Smooth muscle cell of the umbilical artery (primary cell): ENCODE data around the gene YIPF2. TPM values are rescaled to one million over a fixed set of nuclear protein-coding genes. Genes with fewer than 3 reads are reported as not detected.

Source experiments
- total RNA-seq: library from RNA; depleted of rRNA; stranded (reverse); fragments of >200 nt; gene quantifications from 2 replicates; pipeline ENCODE4 v1.2.3, GENCODE V29; 2014

Gene YIPF2
- 119 and 165 TPM in 2 replicates for total RNA-seq

GRCh38 chr19:10928563-10929401, at the start of gene YIPF2, which contains the start of gene TIMM29:
YIPF2 (minus strand) TSS chr19:10928639; CDS start chr19:10928410, 229 bp downstream.
TIMM29 (plus strand) TSS chr19:10928811; CDS start chr19:10928823, 12 bp downstream.

GRCh38 chr19:10960314-10961072, 32.1 kb upstream of the YIPF2 start, which contains the start of gene SMARCA4:
SMARCA4 (plus strand) TSS chr19:10961030; CDS start chr19:10984152, 23,122 bp downstream.

Other genes with a start within 250 kb of the YIPF2 start
- gene QTRT1, start 227.2 kb downstream of the YIPF2 start, total RNA-seq = 20.1 and 26.4 TPM in 2 replicates
- 76.6 and 120 TPM in 2 replicates for gene DNM2, start 210.6 kb downstream of the YIPF2 start, total RNA-seq
- gene TMED1, start 92.4 kb downstream of the YIPF2 start, total RNA-seq = 49.0 and 91.5 TPM in 2 replicates
- gene C19orf38, start 80.2 kb downstream of the YIPF2 start, total RNA-seq = 0.30 and 0.69 TPM in 2 replicates
- 18.1 and 50.1 TPM in 2 replicates for gene CARM1, start 57.1 kb downstream of the YIPF2 start, total RNA-seq
- gene TIMM29, start 172 bp upstream of the YIPF2 start, total RNA-seq = 33.9 and 39.5 TPM in 2 replicates
- 74.2 and 163 TPM in 2 replicates for gene SMARCA4, start 32.4 kb upstream of the YIPF2 start, total RNA-seq
- gene LDLR, start 160.8 kb upstream of the YIPF2 start, total RNA-seq = 271 and 284 TPM in 2 replicates
- gene SPC24, start 227.1 kb upstream of the YIPF2 start, total RNA-seq = 3.9 and 16.1 TPM in 2 replicates